NCI-H1436 treated with DMSO at 0.1 percent for 48 hours (cell line): Measurements from ENCODE around the gene MAPK1.
"Not testable (repeated sequence)": the region's sequence is repeated elsewhere in the genome, so short reads cannot be mapped to it uniquely, and the experiment has no call there.

Experiments
- DNase-seq: peaks from one replicate; lab custom pipeline; 2025; lab: John Stamatoyannopoulos, UW

The MAPK1 gene

GRCh38 chr22:21818487-21819182 lies 48.8 kb downstream of the MAPK1 start:
- no peak for DNase-seq

- not testable (repeated sequence) for DNase-seq
Observed at GRCh38 chr22:21817497-21817853, 50.0 kb downstream of the MAPK1 start.

- no peak for DNase-seq
Observed at GRCh38 chr22:21816787-21817496, 50.5 kb downstream of the MAPK1 start.

GRCh38 chr22:21816472-21816786 lies 51.0 kb downstream of the MAPK1 start:
- DNase-seq = no peak

GRCh38 chr22:21815958-21816357 lies 51.5 kb downstream of the MAPK1 start:
- no peak for DNase-seq

GRCh38 chr22:21815357-21815756 lies 52.1 kb downstream of the MAPK1 start:
- no peak for DNase-seq

- no peak for DNase-seq
Observed at GRCh38 chr22:21811982-21812381, 55.5 kb downstream of the MAPK1 start.

GRCh38 chr22:21807544-21808529 lies 59.6 kb downstream of the MAPK1 start:
- no peak for DNase-seq

- DNase-seq = not testable (repeated sequence)
Observed at GRCh38 chr22:21805325-21805724, 62.1 kb downstream of the MAPK1 start.

GRCh38 chr22:21803811-21804249 lies 63.6 kb downstream of the MAPK1 start:
- no peak for DNase-seq

GRCh38 chr22:21802673-21803072 lies 64.8 kb downstream of the MAPK1 start:
- DNase-seq = no peak

GRCh38 chr22:21802056-21802455 lies 65.4 kb downstream of the MAPK1 start:
- no peak for DNase-seq

GRCh38 chr22:21801304-21801644 lies 66.2 kb downstream of the MAPK1 start:
- not testable (repeated sequence) for DNase-seq

- DNase-seq = no peak
Observed at GRCh38 chr22:21800552-21801303, 66.7 kb downstream of the MAPK1 start.

GRCh38 chr22:21797444-21798221 lies 69.8 kb downstream of the MAPK1 start:
- no peak for DNase-seq

- DNase-seq = no peak
Observed at GRCh38 chr22:21796863-21797262, 70.6 kb downstream of the MAPK1 start.

- no peak for DNase-seq
Observed at GRCh38 chr22:21796231-21796630, 71.2 kb downstream of the MAPK1 start.

- DNase-seq = not testable (repeated sequence)
Observed at GRCh38 chr22:21793716-21794115, 73.7 kb downstream of the MAPK1 start.

GRCh38 chr22:21791635-21792625 lies 75.5 kb downstream of the MAPK1 start:
- DNase-seq = no peak
